HFFc6 (cell line): ENCODE data around the gene CDCA7L. TPM values are rescaled to one million over a fixed set of nuclear protein-coding genes. Genes with fewer than 3 reads are reported as not detected.

ENCODE experiments used
- DNase-seq: peaks from one replicate; pipeline ENCODE4 v3.0.0-alpha.2; 2018
- H3K27ac Mint-ChIP-seq: 2 replicates; pipeline ENCODE4 v1.8.0; 2020; ENCODE audit warnings: mild to moderate bottlenecking, mixed read lengths
- H3K27me3 Mint-ChIP-seq: 2 replicates; pipeline ENCODE4 v1.8.0; 2021; ENCODE audit warnings: mild to moderate bottlenecking, moderate library complexity, mixed read lengths; ENCODE audit not compliant: insufficient read depth
- H3K36me3 Mint-ChIP-seq: 2 replicates; pipeline ENCODE4 v1.8.0; 2021; ENCODE audit warnings: low read depth, mixed read lengths
- H3K4me1 Mint-ChIP-seq: 2 replicates; pipeline ENCODE4 v1.8.0; 2020; ENCODE audit warnings: low read depth, mixed read lengths
- H3K4me3 Mint-ChIP-seq: 2 replicates; pipeline ENCODE4 v1.8.0; 2020; ENCODE audit warnings: mild to moderate bottlenecking, moderate library complexity, mixed read lengths
- H3K9me3 Mint-ChIP-seq: 2 replicates; pipeline ENCODE4 v1.8.0; 2020; ENCODE audit warnings: mild to moderate bottlenecking, mixed read lengths
- total RNA-seq, 6 experiments: library from RNA; stranded (reverse); fragmentation: NEBNext Ultra II Directional; extraction: Animal tissue kit (Norgen Biotek cat#: 25700); gene quantifications; 2 replicates in 1 of 6; 3 replicates in 5 of 6; pipeline ENCODE4 v1.2.3, GENCODE V29; 2021
- TF ChIP-seq, protein P1 (sequence below): fragments of 200-600 bp; sonication (generic); IDR thresholded peaks from 2 replicates; pipeline ENCODE4 v1.5.0; 2021; ENCODE audit warnings: antibody characterized with exemption, mild to moderate bottlenecking

Gene CDCA7L
- total RNA-seq, 6 experiments from 2014 or later: 32.9 to 51.4 (median 42.7) TPM

DNA sequence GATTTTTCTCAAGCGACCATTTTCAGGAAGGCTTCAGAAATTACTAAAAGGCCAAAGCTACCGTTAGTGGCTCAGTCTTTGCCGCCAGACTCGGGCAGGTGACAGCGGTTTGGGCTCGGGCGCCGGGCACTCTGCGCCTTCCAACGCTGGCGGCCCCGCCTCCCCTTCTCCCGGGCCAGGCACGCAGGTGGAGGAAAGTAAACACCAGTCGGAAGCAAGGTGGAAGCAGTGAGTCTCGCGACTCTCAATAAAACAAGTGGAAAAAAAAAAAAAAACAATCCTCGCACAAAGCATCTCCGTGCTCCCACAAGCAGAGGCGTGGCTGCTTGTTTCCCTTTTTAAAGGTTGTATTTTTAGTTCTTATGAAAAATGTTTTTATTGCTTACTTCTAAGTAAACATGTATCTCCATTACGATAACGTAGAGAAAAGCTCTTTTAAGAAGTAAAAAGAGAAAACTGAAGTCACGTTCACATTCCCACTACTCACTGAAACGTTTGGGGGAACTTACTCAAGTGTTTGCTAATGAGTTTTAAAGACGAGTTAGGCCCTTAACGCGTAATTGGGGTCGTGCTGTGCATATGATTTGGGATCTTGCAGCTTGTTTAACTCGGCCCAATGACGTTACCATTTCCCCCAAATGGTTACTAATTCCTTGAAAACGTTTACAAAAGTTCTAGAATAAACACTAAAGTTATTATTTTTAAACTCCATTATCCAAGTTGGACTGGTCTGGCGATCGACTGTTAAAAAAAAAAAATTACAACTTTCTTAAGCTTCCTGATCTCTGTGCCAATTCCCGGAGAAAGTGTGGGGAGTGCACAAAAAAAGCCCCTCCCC, 864 bp downstream of the CDCA7L start:
- Mint-ChIP-seq H3K36me3 (no peaks in the 10 kb centered on the region), H3K9me3 (no peaks in the 10 kb centered on the region), H3K27ac (peak overlapping the region; percentile 91), H3K27me3 (no peaks in the 10 kb centered on the region), H3K4me1 (peaks cover 78% of the 10 kb centered on the region), H3K4me3 (peak overlapping the region; percentile 91)
- TF ChIP-seq, protein P1, sequence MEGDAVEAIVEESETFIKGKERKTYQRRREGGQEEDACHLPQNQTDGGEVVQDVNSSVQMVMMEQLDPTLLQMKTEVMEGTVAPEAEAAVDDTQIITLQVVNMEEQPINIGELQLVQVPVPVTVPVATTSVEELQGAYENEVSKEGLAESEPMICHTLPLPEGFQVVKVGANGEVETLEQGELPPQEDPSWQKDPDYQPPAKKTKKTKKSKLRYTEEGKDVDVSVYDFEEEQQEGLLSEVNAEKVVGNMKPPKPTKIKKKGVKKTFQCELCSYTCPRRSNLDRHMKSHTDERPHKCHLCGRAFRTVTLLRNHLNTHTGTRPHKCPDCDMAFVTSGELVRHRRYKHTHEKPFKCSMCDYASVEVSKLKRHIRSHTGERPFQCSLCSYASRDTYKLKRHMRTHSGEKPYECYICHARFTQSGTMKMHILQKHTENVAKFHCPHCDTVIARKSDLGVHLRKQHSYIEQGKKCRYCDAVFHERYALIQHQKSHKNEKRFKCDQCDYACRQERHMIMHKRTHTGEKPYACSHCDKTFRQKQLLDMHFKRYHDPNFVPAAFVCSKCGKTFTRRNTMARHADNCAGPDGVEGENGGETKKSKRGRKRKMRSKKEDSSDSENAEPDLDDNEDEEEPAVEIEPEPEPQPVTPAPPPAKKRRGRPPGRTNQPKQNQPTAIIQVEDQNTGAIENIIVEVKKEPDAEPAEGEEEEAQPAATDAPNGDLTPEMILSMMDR: no peak
- no peak for DNase-seq

GRCh38 chr7:21943436-21943835, 2.3 kb downstream of the CDCA7L start:
- DNase-seq: no peak

DNA sequence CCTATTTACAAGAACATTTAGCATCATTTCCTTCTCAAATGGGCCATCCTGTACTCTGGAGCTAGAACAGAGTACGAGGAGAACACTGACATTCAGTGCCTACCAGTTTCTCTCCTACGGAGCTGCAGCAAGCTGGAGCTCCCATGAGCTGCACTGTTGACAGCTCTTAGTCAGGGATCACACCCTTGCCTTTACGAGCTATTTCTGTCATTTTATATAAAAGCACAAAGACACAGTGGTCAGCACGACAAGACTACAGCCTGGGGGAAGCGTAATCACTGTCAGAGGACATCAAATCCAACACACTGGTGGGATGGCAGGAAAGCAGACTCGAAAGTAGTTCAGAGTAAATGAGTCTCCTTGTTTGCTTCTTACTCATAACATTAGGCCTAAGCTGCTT, 2.7 kb downstream of the CDCA7L start:
- H3K27ac Mint-ChIP-seq: no peak overlapping the region; the same call in 1 of the 2 replicates
- H3K4me3 Mint-ChIP-seq: 0 out of 2 replicates have a peak overlapping the region, but pooled peaks have one; percentile 91
- peaks cover 85% of the 10 kb centered on the region for H3K4me1 Mint-ChIP-seq
- H3K36me3 Mint-ChIP-seq: peaks cover 5% of the 10 kb centered on the region
- DNase-seq: no peak
- TF ChIP-seq, protein P1: no peak
- no peaks in the 10 kb centered on the region for H3K9me3 Mint-ChIP-seq
- no peaks in the 10 kb centered on the region for H3K27me3 Mint-ChIP-seq

More at GRCh38 chr7:21943436-21943835, 2.3 kb downstream of the CDCA7L start:
- H3K9me3 Mint-ChIP-seq: no peaks in the 10 kb centered on the region
- H3K4me3 Mint-ChIP-seq: peak overlapping the region; percentile 91
- H3K4me1 Mint-ChIP-seq: peaks cover 86% of the 10 kb centered on the region
- no peaks in the 10 kb centered on the region for H3K27me3 Mint-ChIP-seq
- no peak overlapping the region for H3K27ac Mint-ChIP-seq
- TF ChIP-seq, protein P1: no peak
- H3K36me3 Mint-ChIP-seq: peaks cover under 1% of the 10 kb centered on the region; the same call in 1 of the 2 replicates

- Mint-ChIP-seq H3K4me1 (peaks cover 75% of the 10 kb centered on the region), H3K4me3 (peak overlapping the region; percentile 34), H3K9me3 (no peaks in the 10 kb centered on the region), H3K36me3 (peaks cover 17% of the 10 kb centered on the region), H3K27me3 (no peaks in the 10 kb centered on the region), H3K27ac (peak overlapping the region; percentile 71)
- TF ChIP-seq, protein P1: no peak
- peak; percentile 58 for DNase-seq
Measured at GRCh38 chr7:21941611-21942141, 4.0 kb downstream of the CDCA7L start.

GRCh38 chr7:21939858-21940372, 5.8 kb downstream of the CDCA7L start:
- Mint-ChIP-seq H3K4me1 (peaks cover 67% of the 10 kb centered on the region), H3K9me3 (no peaks in the 10 kb centered on the region), H3K4me3 (no peak overlapping the region), H3K36me3 (peaks cover 29% of the 10 kb centered on the region), H3K27me3 (no peaks in the 10 kb centered on the region), H3K27ac (no peak overlapping the region)
- TF ChIP-seq, protein P1: no peak
- DNase-seq: no peak
